GM19468 (cell line): ENCODE measurements around the gene ICOS.
"Not testable (repeated sequence)": the region's sequence is repeated elsewhere in the genome, so short reads cannot be mapped to it uniquely, and the experiment has no call there.

Source experiments
- ATAC-seq: cut with Tn5 transposase; IDR thresholded peaks from one replicate; pipeline ENCODE4 v1.9.1; 2021; ENCODE audit warnings: mild to moderate bottlenecking, moderate library complexity, moderate number of reproducible peaks; ENCODE audit not compliant: unreplicated experiment; ENCODE audit errors: extremely low read depth

ICOS gene

GRCh38 chr2:203971251-203971650 is 34.7 kb downstream of the ICOS start:
- ATAC-seq: no peak

GRCh38 chr2:203972066-203972465 is 35.5 kb downstream of the ICOS start:
- ATAC-seq: no peak

- no peak for ATAC-seq
These were observed 36.4 kb downstream of the ICOS start for GRCh38 chr2:203973000-203973399.

- no peak for ATAC-seq
These were observed 37.1 kb downstream of the ICOS start for GRCh38 chr2:203973676-203974075.

- ATAC-seq: no peak
These were observed 39.3 kb downstream of the ICOS start for GRCh38 chr2:203975912-203976311.

GRCh38 chr2:203982276-203982675 is 45.7 kb downstream of the ICOS start:
- ATAC-seq: no peak

GRCh38 chr2:203983064-203983715 is 46.6 kb downstream of the ICOS start:
- no peak for ATAC-seq

GRCh38 chr2:203985978-203986377 is 49.4 kb downstream of the ICOS start:
- not testable (repeated sequence) for ATAC-seq

GRCh38 chr2:203987959-203988358 is 51.4 kb downstream of the ICOS start:
- ATAC-seq: no peak

- ATAC-seq: no peak
These were observed 52.1 kb downstream of the ICOS start for GRCh38 chr2:203988500-203989260.

- no peak for ATAC-seq
These were observed 53.0 kb downstream of the ICOS start for GRCh38 chr2:203989521-203989920.

GRCh38 chr2:203992509-203992908 is 55.9 kb downstream of the ICOS start:
- ATAC-seq: no peak

GRCh38 chr2:203993011-203993410 is 56.4 kb downstream of the ICOS start:
- ATAC-seq: no peak

GRCh38 chr2:203993560-203993959 is 57.0 kb downstream of the ICOS start:
- ATAC-seq: peak; percentile 23

GRCh38 chr2:203994735-203995134 is 58.2 kb downstream of the ICOS start:
- ATAC-seq: no peak

- ATAC-seq: no peak
These were observed 60.1 kb downstream of the ICOS start for GRCh38 chr2:203996692-203997091.

- peak; percentile 36 for ATAC-seq
These were observed 60.9 kb downstream of the ICOS start for GRCh38 chr2:203997481-203997880.

GRCh38 chr2:203997980-203998809 is 61.6 kb downstream of the ICOS start:
- ATAC-seq: no peak

GRCh38 chr2:203999835-204000234 is 63.3 kb downstream of the ICOS start:
- ATAC-seq: no peak

- ATAC-seq: no peak
These were observed 63.9 kb downstream of the ICOS start for GRCh38 chr2:204000446-204000845.
